Ishikawa (cell line): ENCODE measurements around the gene PLSCR3.

Experiments
- CEBPB ChIP-seq: IDR thresholded peaks from 2 replicates; pipeline ENCODE4 v1.6.1; 2012
- CREB1 ChIP-seq: IDR thresholded peaks from 2 replicates; pipeline ENCODE4 v1.6.1; 2012; ENCODE audit warnings: low read depth
- EGR1 ChIP-seq: IDR thresholded peaks from 2 replicates; pipeline ENCODE4 v1.6.1; 2012
- EP300 ChIP-seq: IDR thresholded peaks from 2 replicates; pipeline ENCODE4 v1.6.1; 2012; ENCODE audit warnings: borderline replicate concordance
- FOXM1 ChIP-seq: IDR thresholded peaks from 2 replicates; pipeline ENCODE4 v1.6.1; 2012; ENCODE audit warnings: low read depth, borderline replicate concordance
- MAX ChIP-seq: IDR thresholded peaks from 2 replicates; pipeline ENCODE4 v1.6.1; 2012
- NFIC ChIP-seq: IDR thresholded peaks from 2 replicates; pipeline ENCODE4 v1.6.1; 2012
- RAD21 ChIP-seq: IDR thresholded peaks from 2 replicates; pipeline ENCODE4 v1.6.1; 2012; ENCODE audit warnings: low read depth
- REST ChIP-seq: IDR thresholded peaks from 2 replicates; pipeline ENCODE4 v1.6.1; 2012; ENCODE audit warnings: low read depth, mild to moderate bottlenecking
- TAF1 ChIP-seq: IDR thresholded peaks from 2 replicates; pipeline ENCODE4 v1.6.1; 2012; ENCODE audit warnings: low read depth, mild to moderate bottlenecking
- TCF12 ChIP-seq: IDR thresholded peaks from 2 replicates; pipeline ENCODE4 v1.6.1; 2012; ENCODE audit warnings: low read depth
- TEAD4 ChIP-seq: IDR thresholded peaks from 2 replicates; pipeline ENCODE4 v1.6.1; 2012
- USF1 ChIP-seq: IDR thresholded peaks from 2 replicates; pipeline ENCODE4 v1.6.1; 2012
- YY1 ChIP-seq: IDR thresholded peaks from 2 replicates; pipeline ENCODE4 v1.6.1; 2012; ENCODE audit warnings: low read depth
- ZBTB7A ChIP-seq: IDR thresholded peaks from 2 replicates; pipeline ENCODE4 v1.6.1; 2012; ENCODE audit warnings: low read depth

The PLSCR3 gene

GRCh38 chr17:7426896-7427489 lies 32.7 kb upstream of the PLSCR3 start:
- TF ChIP-seq RAD21 (no peak), REST (no peak), NFIC (no peak), EP300 (no peak), CREB1 (no peak), TCF12 (no peak), USF1 (no peak), CEBPB (no peak), TEAD4 (no peak), YY1 (no peak), EGR1 (no peak), ZBTB7A (no peak), MAX (no peak), FOXM1 (no peak)

- no peak for TF ChIP-seq ZBTB7A
- no peak for TF ChIP-seq RAD21
- TF ChIP-seq FOXM1 = no peak
- no peak for TF ChIP-seq REST
- no peak for TF ChIP-seq EP300
- TF ChIP-seq TEAD4 = no peak
- TF ChIP-seq TAF1 = no peak
- TF ChIP-seq CREB1 = no peak
- TF ChIP-seq YY1 = no peak
- no peak for TF ChIP-seq MAX
Observed at GRCh38 chr17:7426203-7426863, 32.0 kb upstream of the PLSCR3 start.

GRCh38 chr17:7425756-7426155 lies 31.4 kb upstream of the PLSCR3 start:
- TF ChIP-seq NFIC (no peak), RAD21 (no peak), YY1 (no peak), TEAD4 (no peak), CEBPB (no peak), REST (no peak), TAF1 (no peak), USF1 (no peak), MAX (no peak), CREB1 (no peak)

- TF ChIP-seq TEAD4 (no peak), RAD21 (no peak), EGR1 (no peak), CEBPB (no peak), TCF12 (no peak), CREB1 (no peak), YY1 (no peak), MAX (no peak), EP300 (no peak), USF1 (no peak), TAF1 (no peak), FOXM1 (no peak), ZBTB7A (no peak), NFIC (no peak), REST (no peak)
Observed at GRCh38 chr17:7425316-7425715, 31.0 kb upstream of the PLSCR3 start, which contains the start of gene SPEM2. TSS of gene SPEM2 (plus strand) at chr17:7425616. CDS start at chr17:7425689, 73 bp downstream.
